NCI-H187 treated with DMSO at 0.1 percent for 48 hours (cell line): Measurements from ENCODE around the gene C22orf42.
"Not testable (repeated sequence)": the region's sequence is repeated elsewhere in the genome, so short reads cannot be mapped to it uniquely, and the experiment has no call there.

ENCODE experiments used
- DNase-seq: peaks from one replicate; lab custom pipeline; 2025; lab: John Stamatoyannopoulos, UW

C22orf42 gene

GRCh38 chr22:32158712-32159533 is at the start of gene C22orf42:
C22orf42 (minus strand) TSS chr22:32159303; CDS start chr22:32159215, 88 bp downstream.
- no peak for DNase-seq

- DNase-seq: no peak
Measured at GRCh38 chr22:32208681-32209080, 49.6 kb upstream of the C22orf42 start.

- no peak for DNase-seq
Measured at GRCh38 chr22:32207971-32208480, 48.9 kb upstream of the C22orf42 start.

GRCh38 chr22:32206774-32207758 is 48.0 kb upstream of the C22orf42 start:
- no peak for DNase-seq

GRCh38 chr22:32205974-32206773 is 47.1 kb upstream of the C22orf42 start:
- DNase-seq: no peak

- DNase-seq: no peak
Measured at GRCh38 chr22:32204856-32205722, 46.0 kb upstream of the C22orf42 start, which contains the start of gene RFPL2. RFPL2 (minus strand) TSS chr22:32205073; CDS start chr22:32202451, 2,622 bp downstream.

GRCh38 chr22:32204040-32204855 is 45.1 kb upstream of the C22orf42 start:
- DNase-seq: no peak

- DNase-seq: no peak
Measured at GRCh38 chr22:32203181-32204039, 44.3 kb upstream of the C22orf42 start.

GRCh38 chr22:32202539-32203180 is 43.6 kb upstream of the C22orf42 start:
- no peak for DNase-seq

- DNase-seq: no peak
Measured at GRCh38 chr22:32202161-32202538, 43.0 kb upstream of the C22orf42 start.

- no peak for DNase-seq
Measured at GRCh38 chr22:32200752-32201151, 41.6 kb upstream of the C22orf42 start.

GRCh38 chr22:32199961-32200360 is 40.9 kb upstream of the C22orf42 start:
- no peak for DNase-seq

- no peak for DNase-seq
Measured at GRCh38 chr22:32199341-32199740, 40.2 kb upstream of the C22orf42 start.

- not testable (repeated sequence) for DNase-seq
Measured at GRCh38 chr22:32197553-32198226, 38.6 kb upstream of the C22orf42 start.

- not testable (repeated sequence) for DNase-seq
Measured at GRCh38 chr22:32195900-32196299, 36.8 kb upstream of the C22orf42 start.

GRCh38 chr22:32193346-32193745 is 34.2 kb upstream of the C22orf42 start:
- not testable (repeated sequence) for DNase-seq

- DNase-seq: not testable (repeated sequence)
Measured at GRCh38 chr22:32191021-32191420, 31.9 kb upstream of the C22orf42 start.

- DNase-seq: no peak
Measured at GRCh38 chr22:32185821-32186220, 26.7 kb upstream of the C22orf42 start.
